Activated CD8-positive, alpha-beta T cell treated with anti-CD3 and anti-CD28 coated beads for 36 hours (primary cell): ENCODE measurements around the gene LPP. TPM values are rescaled to one million over a fixed set of nuclear protein-coding genes. Genes with fewer than 3 reads are reported as not detected.

Experiments
- ATAC-seq: fragments of 200-7000 bp; cut with Tn5 transposase; one replicate; pipeline ENCODE4 v1.10.0; 2021; ENCODE audit warnings: mild to moderate bottlenecking, moderate library complexity
- CTCF ChIA-PET: fragments of 350-600 bp; sonication (Branson Sonifier 250); formaldehyde crosslinking; loops from one replicate; lab custom pipeline; 2021; ENCODE audit warnings: antibody characterized with exemption; lab: Charles Lee
- POLR2A ChIA-PET: fragments of 350-600 bp; sonication (Branson Sonifier 250); formaldehyde crosslinking; loops from one replicate; lab custom pipeline; 2021; ENCODE audit warnings: antibody characterized with exemption; lab: Charles Lee
- DNase-seq: peaks from one replicate; pipeline ENCODE4 v3.0.0-alpha.2; 2020
- H3K27ac Mint-ChIP-seq: one replicate; pipeline ENCODE4 v1.8.0; 2021; ENCODE audit warnings: mild to moderate bottlenecking, mixed read lengths
- H3K27me3 Mint-ChIP-seq: one replicate; pipeline ENCODE4 v1.8.0; 2021; ENCODE audit warnings: mixed read lengths
- H3K36me3 Mint-ChIP-seq: one replicate; pipeline ENCODE4 v1.8.0; 2021; ENCODE audit warnings: low read depth, mixed read lengths
- H3K4me1 Mint-ChIP-seq: one replicate; pipeline ENCODE4 v1.8.0; 2021; ENCODE audit warnings: low read depth, mixed read lengths
- H3K4me3 Mint-ChIP-seq: one replicate; pipeline ENCODE4 v1.8.0; 2021; ENCODE audit warnings: mild to moderate bottlenecking, moderate library complexity, mixed read lengths
- H3K9me3 Mint-ChIP-seq: one replicate; pipeline ENCODE4 v1.8.0; 2021; ENCODE audit warnings: mixed read lengths
- CTCF ChIP-seq: fragments of 200-600 bp; IDR thresholded peaks from one replicate; pipeline ENCODE4 v1.8.0; 2022; ENCODE audit warnings: antibody characterized with exemption, mild to moderate bottlenecking
- intact Hi-C: fragments of 100-400 bp; cut with micrococcal nuclease; formaldehyde crosslinking; loops from one replicate; pipeline ENCODE4 v1.10.0; 2022
- total RNA-seq, 2 experiments: library from RNA; stranded (reverse); gene quantifications; one replicate each; pipeline ENCODE4 v1.2.3, GENCODE V29; 2021

Gene LPP
- total RNA-seq, 2 experiments from 2014 or later: 16.4 to 22.6 TPM

GRCh38 chr3:188292827-188293226, 138.9 kb downstream of the LPP start:
- Mint-ChIP-seq H3K4me3 (no peak overlapping the region), H3K9me3 (peaks cover 2% of the 10 kb centered on the region), H3K4me1 (peaks cover 57% of the 10 kb centered on the region), H3K27ac (no peak overlapping the region), H3K36me3 (peaks cover 9% of the 10 kb centered on the region), H3K27me3 (no peaks in the 10 kb centered on the region)
- no peak for TF ChIP-seq CTCF
- DNase-seq: no peak
- ATAC-seq: no peak
- CTCF ChIA-PET: interaction anchor here (0.8 to 1.7 kb wide), 2 partner anchors 548 to 552 kb away, joined by 3 to 6 read pairs; partner anchors contain the start of gene BCL6
- intact Hi-C loops: loop anchor here (10.0 kb wide), 1 partner anchor 228 kb away; no protein-coding TSS in a partner anchor
- POLR2A ChIA-PET: no interaction called here

- intact Hi-C loops: loop anchor here (10.0 kb wide), 1 partner anchor 229 kb away; no protein-coding TSS in a partner anchor
- peaks cover 2% of the 10 kb centered on the region for H3K9me3 Mint-ChIP-seq
- peaks cover 9% of the 10 kb centered on the region for H3K36me3 Mint-ChIP-seq
- H3K27me3 Mint-ChIP-seq: no peaks in the 10 kb centered on the region
- ChIA-PET CTCF (interaction anchor here (0.9 to 2.4 kb wide), 3 partner anchors 14 to 553 kb away, joined by 3 to 11 read pairs (median 4); no protein-coding TSS in a partner anchor), POLR2A (interaction anchor here (0.9 to 1.1 kb wide), 2 partner anchors 22 to 29 kb away, joined by 3 to 4 read pairs; no protein-coding TSS in a partner anchor)
- TF ChIP-seq CTCF: no peak
- ATAC-seq (peak; percentile 27), DNase-seq (no peak)
- no peak overlapping the region for H3K27ac Mint-ChIP-seq
- H3K4me1 Mint-ChIP-seq: peaks cover 64% of the 10 kb centered on the region
- no peak overlapping the region for H3K4me3 Mint-ChIP-seq
Observed at GRCh38 chr3:188294113-188294512, 140.2 kb downstream of the LPP start.

GRCh38 chr3:188294823-188295487, 141.0 kb downstream of the LPP start:
- ChIA-PET CTCF (interaction anchor here (0.9 to 2.4 kb wide), 3 partner anchors 13 to 554 kb away, joined by 3 to 11 read pairs (median 4); no protein-coding TSS in a partner anchor), POLR2A (interaction anchor here (0.9 to 1.1 kb wide), 3 partner anchors 9 to 28 kb away, joined by 3 to 5 read pairs (median 4); no protein-coding TSS in a partner anchor)
- no peak for TF ChIP-seq CTCF
- no peaks in the 10 kb centered on the region for H3K27me3 Mint-ChIP-seq
- DNase-seq (no peak), ATAC-seq (no peak)
- H3K4me1 Mint-ChIP-seq: peaks cover 71% of the 10 kb centered on the region
- H3K36me3 Mint-ChIP-seq: peaks cover 9% of the 10 kb centered on the region
- intact Hi-C loops: loop anchor here (10.0 kb wide), 1 partner anchor 230 kb away; no protein-coding TSS in a partner anchor
- H3K4me3 Mint-ChIP-seq: no peak overlapping the region
- peaks cover 2% of the 10 kb centered on the region for H3K9me3 Mint-ChIP-seq
- peak overlapping the region; percentile 27 for H3K27ac Mint-ChIP-seq

- no peak overlapping the region for H3K27ac Mint-ChIP-seq
- ChIA-PET POLR2A (no interaction called here), CTCF (interaction anchor here (1.0 to 2.4 kb wide), 2 partner anchors 12 to 555 kb away, joined by 3 to 11 read pairs; no protein-coding TSS in a partner anchor)
- intact Hi-C loops: loop anchor here (10.0 kb wide), 1 partner anchor 231 kb away; no protein-coding TSS in a partner anchor
- DNase-seq (no peak), ATAC-seq (no peak)
- H3K36me3 Mint-ChIP-seq: peaks cover 3% of the 10 kb centered on the region
- H3K27me3 Mint-ChIP-seq: no peaks in the 10 kb centered on the region
- no peak for TF ChIP-seq CTCF
- no peak overlapping the region for H3K4me3 Mint-ChIP-seq
- H3K4me1 Mint-ChIP-seq: peaks cover 70% of the 10 kb centered on the region
- H3K9me3 Mint-ChIP-seq: peaks cover 2% of the 10 kb centered on the region
Observed at GRCh38 chr3:188295876-188296275, 141.9 kb downstream of the LPP start.
